IgD-negative memory B cell (primary cell): ENCODE measurements around the gene FAM200B. TPM values are rescaled to one million over a fixed set of nuclear protein-coding genes. Genes with fewer than 3 reads are reported as not detected.

Experiments used
- H3K27ac Mint-ChIP-seq, 3 donors: one replicate each; pipeline ENCODE4 v1.8.0; 2020 to 2022; ENCODE audit warnings: mild to moderate bottlenecking in 3 of 3, mixed read lengths in 3 of 3, moderate library complexity in 1 of 3
- H3K27me3 Mint-ChIP-seq: one replicate; pipeline ENCODE4 v1.8.0; 2021; ENCODE audit warnings: mixed read lengths
- H3K36me3 Mint-ChIP-seq: one replicate; pipeline ENCODE4 v1.8.0; 2020; ENCODE audit warnings: mild to moderate bottlenecking, mixed read lengths
- H3K4me1 Mint-ChIP-seq, 3 donors: one replicate each; pipeline ENCODE4 v1.8.0; 2020 to 2022; ENCODE audit warnings: mixed read lengths in 3 of 3, mild to moderate bottlenecking in 1 of 3
- H3K4me3 Mint-ChIP-seq, 4 donors: one replicate each; pipeline ENCODE4 v1.8.0; 2020 to 2022; ENCODE audit warnings: mild to moderate bottlenecking in 4 of 4, mixed read lengths in 4 of 4, moderate library complexity in 3 of 4
- H3K9me3 Mint-ChIP-seq, 3 donors: one replicate each; pipeline ENCODE4 v1.8.0; 2020 to 2021; ENCODE audit warnings: mixed read lengths in 3 of 3, mild to moderate bottlenecking in 1 of 3
- polyA plus RNA-seq: library from polyadenylated mRNA; unstranded; fragments of 300-500 nt; fragmentation: Illumina TruSeq; gene quantifications from one replicate; pipeline ENCODE4 v1.2.3, GENCODE V29; 2021

FAM200B gene
- polyA plus RNA-seq, 1 donor from 2014 or later, result 39.5 TPM

DNA sequence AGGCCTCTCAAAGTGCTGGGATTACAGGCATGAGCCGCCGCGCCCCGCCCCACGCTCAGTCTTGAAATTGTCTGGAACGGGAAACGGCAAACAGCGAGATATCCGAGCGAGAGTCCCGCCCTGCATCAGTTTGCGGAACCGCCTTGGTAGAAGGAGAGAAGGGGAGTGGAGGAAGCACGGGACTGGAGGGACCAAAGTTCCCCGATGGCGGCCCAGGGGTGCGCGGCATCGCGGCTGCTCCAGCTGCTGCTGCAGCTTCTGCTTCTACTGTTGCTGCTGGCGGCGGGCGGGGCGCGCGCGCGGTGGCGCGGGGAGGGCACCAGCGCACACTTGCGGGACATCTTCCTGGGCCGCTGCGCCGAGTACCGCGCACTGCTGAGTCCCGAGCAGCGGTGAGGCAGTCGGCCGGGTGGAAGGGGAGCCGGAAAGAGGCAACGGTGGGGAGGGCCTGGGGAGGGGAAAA is 21.3 kb downstream of the FAM200B start, which contains the start of gene BST1:
Gene BST1, plus strand, starts transcription at position 125 of the 463 bp plus-strand sequence. Its CDS starts 80 bp downstream, at position 205.
- peaks cover 1% of the 10 kb centered on the region for H3K36me3 Mint-ChIP-seq
- peak within 1 kb of the TSS in 1 of 3 donors; percentile 16 for H3K27ac Mint-ChIP-seq
- H3K4me3 Mint-ChIP-seq, result peak within 1 kb of the TSS; percentile 67 to 94 (median 88)
- H3K9me3 Mint-ChIP-seq, result peaks cover 0 to 7% (median 0%) of the 10 kb centered on the region in 3 donors
- H3K27me3 Mint-ChIP-seq, result peaks cover 20% of the 10 kb centered on the region
- peaks cover 3 to 7% (median 7%) of the 10 kb centered on the region in 3 donors for H3K4me1 Mint-ChIP-seq

DNA sequence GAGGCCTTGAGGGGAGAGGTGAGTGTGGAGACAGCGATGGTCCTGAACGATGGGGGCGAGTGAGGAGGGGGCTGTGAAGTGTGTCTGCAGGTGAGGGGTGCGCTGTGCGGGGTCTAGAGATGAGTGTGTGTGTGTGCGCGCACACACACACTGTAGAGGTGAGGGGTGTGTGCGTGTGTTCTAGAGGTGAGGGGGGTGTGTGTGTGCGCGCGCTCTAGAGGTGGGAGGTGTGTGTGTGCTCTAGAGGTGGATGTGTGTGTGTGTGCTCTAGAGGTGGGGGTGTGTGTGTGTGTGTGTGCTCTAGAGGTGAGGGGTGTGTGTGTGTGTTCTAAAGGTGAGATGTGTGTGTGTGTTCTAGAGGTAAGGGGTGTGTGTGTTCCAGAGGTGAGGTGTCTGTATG is 21.8 kb downstream of the FAM200B start:
- no peak overlapping the region for H3K27ac Mint-ChIP-seq
- H3K27me3 Mint-ChIP-seq, result peaks cover 22% of the 10 kb centered on the region
- H3K36me3 Mint-ChIP-seq, result peaks cover 1% of the 10 kb centered on the region
- peak overlapping the region; percentile 67 to 89 (median 82) for H3K4me3 Mint-ChIP-seq
- H3K9me3 Mint-ChIP-seq, result peaks cover 0 to 7% (median 0%) of the 10 kb centered on the region in 3 donors
- peaks cover 3 to 7% (median 7%) of the 10 kb centered on the region in 3 donors for H3K4me1 Mint-ChIP-seq

GRCh38 chr4:15704129-15704528 is 22.5 kb downstream of the FAM200B start:
- Mint-ChIP-seq H3K27me3 (peaks cover 19% of the 10 kb centered on the region), H3K4me3 (peak overlapping the region in 1 of 4 donors; percentile 11), H3K4me1 (peaks cover 3 to 7% (median 7%) of the 10 kb centered on the region in 3 donors), H3K9me3 (peaks cover 0 to 7% (median 0%) of the 10 kb centered on the region in 3 donors), H3K27ac (no peak overlapping the region), H3K36me3 (peaks cover 1% of the 10 kb centered on the region)

DNA sequence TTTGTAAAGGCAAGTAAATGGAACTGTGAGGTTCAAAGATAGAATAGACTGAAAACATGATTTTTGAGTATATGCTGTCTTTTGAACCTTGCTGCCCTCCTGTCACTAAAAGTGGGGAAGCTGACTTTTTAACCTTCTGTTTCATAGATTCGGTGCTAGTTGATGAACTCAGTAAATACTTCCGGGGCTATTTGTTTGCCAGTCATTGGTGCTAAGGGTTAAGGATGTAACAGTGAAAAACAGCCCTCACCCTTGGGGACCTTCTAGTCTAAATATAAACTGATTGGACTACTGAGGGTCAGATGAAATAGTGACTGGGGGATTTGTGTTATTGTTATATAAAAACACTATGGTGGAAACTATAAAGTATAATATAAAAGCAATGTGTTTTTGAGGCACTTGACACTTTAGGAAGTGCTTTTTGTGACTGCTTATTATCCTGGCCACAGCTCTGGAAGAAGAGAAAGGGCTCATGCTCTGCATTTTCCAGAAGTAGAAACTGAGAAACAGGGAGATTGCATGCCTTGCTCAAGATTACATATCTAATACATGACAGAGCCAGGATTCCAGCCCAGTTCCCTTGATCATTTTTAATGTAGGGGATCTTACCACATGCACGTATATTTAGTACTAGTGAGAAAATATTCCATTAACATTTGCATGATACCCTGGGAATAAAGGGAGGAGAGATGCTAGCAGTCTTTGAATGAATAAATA is 25.2 kb downstream of the FAM200B start:
- Mint-ChIP-seq H3K9me3 (no peaks in the 10 kb centered on the region), H3K4me1 (peaks cover 0 to 7% (median 7%) of the 10 kb centered on the region in 3 donors), H3K4me3 (no peak overlapping the region), H3K27me3 (peaks cover 6% of the 10 kb centered on the region), H3K36me3 (no peaks in the 10 kb centered on the region), H3K27ac (no peak overlapping the region)

DNA sequence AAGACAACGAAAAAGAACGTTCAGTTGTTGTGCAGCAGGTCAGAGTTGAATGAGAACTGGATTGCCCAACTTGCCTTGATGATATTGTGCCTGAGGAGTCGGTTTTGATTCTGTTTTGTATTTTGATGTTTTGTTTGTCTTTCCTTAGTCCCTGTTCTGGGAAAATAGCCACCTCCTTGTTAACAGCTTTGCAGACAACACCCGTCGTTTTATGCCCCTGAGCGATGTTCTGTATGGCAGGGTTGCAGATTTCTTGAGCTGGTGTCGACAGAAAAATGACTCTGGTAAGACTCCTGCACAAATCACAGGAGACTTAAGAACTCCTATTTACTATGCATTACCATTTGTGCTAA is 25.7 kb downstream of the FAM200B start:
- H3K9me3 Mint-ChIP-seq, result no peaks in the 10 kb centered on the region
- H3K4me3 Mint-ChIP-seq, result no peak overlapping the region
- peaks cover 4% of the 10 kb centered on the region for H3K27me3 Mint-ChIP-seq
- no peak overlapping the region for H3K27ac Mint-ChIP-seq
- H3K36me3 Mint-ChIP-seq, result no peaks in the 10 kb centered on the region
- peaks cover 0 to 7% (median 4%) of the 10 kb centered on the region in 3 donors for H3K4me1 Mint-ChIP-seq

DNA sequence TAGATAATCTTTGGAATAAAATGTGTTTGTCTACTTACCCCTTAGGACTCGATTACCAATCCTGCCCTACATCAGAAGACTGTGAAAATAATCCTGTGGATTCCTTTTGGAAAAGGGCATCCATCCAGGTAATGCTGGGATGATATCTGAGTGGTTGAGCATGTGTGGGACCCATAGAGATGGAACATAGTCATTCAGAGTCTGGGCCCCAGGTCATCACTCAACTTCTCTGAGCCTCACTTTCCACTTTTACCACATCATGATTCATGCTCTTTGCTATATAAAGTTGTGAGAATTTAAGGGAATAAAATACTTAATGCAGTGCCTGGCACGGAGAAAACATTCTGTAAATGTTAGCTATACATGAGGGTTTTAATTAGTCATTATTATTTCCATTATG is 30.1 kb downstream of the FAM200B start:
- Mint-ChIP-seq H3K9me3 (no peaks in the 10 kb centered on the region), H3K4me3 (no peak overlapping the region), H3K27me3 (peaks cover 5% of the 10 kb centered on the region), H3K4me1 (no peaks in the 10 kb centered on the region), H3K27ac (no peak overlapping the region), H3K36me3 (no peaks in the 10 kb centered on the region)

DNA sequence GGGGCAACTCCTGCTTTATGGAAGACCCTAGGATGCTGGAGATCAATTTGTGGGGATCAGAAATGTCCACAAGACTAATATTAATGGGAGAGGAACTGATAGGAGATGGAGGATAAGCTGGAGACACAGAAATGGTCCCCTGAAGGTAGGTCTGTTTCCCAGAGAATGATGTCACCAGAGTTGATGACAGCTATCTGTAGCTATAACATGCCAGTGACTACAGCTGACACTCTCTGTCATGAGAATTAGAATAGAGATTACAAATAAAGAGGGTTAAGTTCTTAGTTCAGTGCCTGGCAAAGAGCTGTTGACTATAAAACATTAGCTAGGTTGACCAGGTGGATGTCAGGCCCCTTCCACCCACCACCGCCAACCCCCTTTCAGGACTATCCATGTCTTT is 30.6 kb downstream of the FAM200B start:
- Mint-ChIP-seq H3K27me3 (peaks cover 5% of the 10 kb centered on the region), H3K36me3 (no peaks in the 10 kb centered on the region), H3K9me3 (no peaks in the 10 kb centered on the region), H3K27ac (no peak overlapping the region), H3K4me1 (no peaks in the 10 kb centered on the region), H3K4me3 (no peak overlapping the region)

DNA sequence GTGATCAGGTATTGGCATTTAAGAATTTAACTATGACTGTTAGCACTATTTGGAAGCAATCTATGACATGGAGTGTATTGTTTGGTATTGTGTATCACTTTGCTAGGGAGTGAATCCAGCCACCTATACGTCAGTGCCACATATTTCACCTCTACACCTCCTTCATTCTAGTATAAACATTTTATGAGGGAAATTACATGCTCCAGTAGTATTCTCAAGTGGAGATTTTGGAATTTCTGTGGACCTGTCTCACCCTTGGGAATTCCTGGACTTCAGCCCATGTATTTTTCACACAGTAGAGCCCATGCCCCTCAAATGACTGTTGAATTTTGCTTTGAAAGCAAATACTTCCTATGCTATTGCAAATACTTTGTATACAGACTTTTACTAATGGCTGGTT is 32.5 kb downstream of the FAM200B start:
- Mint-ChIP-seq H3K27me3 (peaks cover 5% of the 10 kb centered on the region), H3K36me3 (no peaks in the 10 kb centered on the region), H3K4me1 (no peaks in the 10 kb centered on the region), H3K27ac (no peak overlapping the region), H3K9me3 (no peaks in the 10 kb centered on the region), H3K4me3 (no peak overlapping the region)

DNA sequence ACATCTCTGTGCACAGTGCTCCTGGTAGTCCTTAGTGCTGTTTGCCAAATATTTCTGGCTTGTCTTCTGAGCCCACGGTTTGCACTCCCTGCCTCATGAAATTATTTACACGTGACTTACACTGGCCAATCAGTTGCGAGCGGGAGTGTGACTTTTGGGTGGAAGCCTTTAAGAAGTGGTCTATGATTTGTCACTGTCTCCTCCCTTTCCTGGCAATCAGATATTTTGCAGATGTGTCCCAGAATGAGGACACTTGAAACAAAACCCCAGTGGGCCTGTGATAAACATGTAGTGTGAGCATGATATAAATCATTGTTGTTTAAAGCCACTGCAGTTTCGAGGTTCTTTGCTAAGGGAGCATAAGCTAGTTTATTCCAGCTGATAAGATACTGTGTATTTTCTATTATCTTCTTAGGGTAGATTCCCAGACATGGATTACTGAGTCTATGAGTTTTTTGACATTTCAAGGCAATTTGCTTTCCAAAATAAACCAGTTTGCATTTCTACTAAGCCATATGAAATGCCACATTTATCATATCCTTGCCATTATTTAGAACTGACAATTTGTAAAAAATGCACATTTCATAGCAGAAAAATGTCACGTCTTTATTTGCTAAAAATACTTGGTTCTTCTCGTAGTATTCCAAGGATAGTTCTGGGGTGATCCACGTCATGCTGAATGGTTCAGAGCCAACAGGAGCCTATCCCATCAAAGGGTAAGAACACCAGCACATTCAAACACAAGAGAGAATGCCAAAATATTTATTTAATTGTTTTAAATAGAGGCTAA is 33.2 kb downstream of the FAM200B start:
- Mint-ChIP-seq H3K4me1 (no peaks in the 10 kb centered on the region), H3K36me3 (no peaks in the 10 kb centered on the region), H3K27me3 (peaks cover 5% of the 10 kb centered on the region), H3K27ac (no peak overlapping the region), H3K4me3 (no peak overlapping the region), H3K9me3 (no peaks in the 10 kb centered on the region)

- H3K4me1 Mint-ChIP-seq, result no peaks in the 10 kb centered on the region
- H3K27ac Mint-ChIP-seq, result no peak overlapping the region
- no peak overlapping the region for H3K4me3 Mint-ChIP-seq
- peaks cover 5% of the 10 kb centered on the region for H3K27me3 Mint-ChIP-seq
- H3K9me3 Mint-ChIP-seq, result no peaks in the 10 kb centered on the region
- no peaks in the 10 kb centered on the region for H3K36me3 Mint-ChIP-seq
Measured at GRCh38 chr4:15716115-15716514, 34.5 kb downstream of the FAM200B start.

GRCh38 chr4:15717086-15717485 is 35.5 kb downstream of the FAM200B start:
- Mint-ChIP-seq H3K9me3 (no peaks in the 10 kb centered on the region), H3K36me3 (no peaks in the 10 kb centered on the region)

DNA sequence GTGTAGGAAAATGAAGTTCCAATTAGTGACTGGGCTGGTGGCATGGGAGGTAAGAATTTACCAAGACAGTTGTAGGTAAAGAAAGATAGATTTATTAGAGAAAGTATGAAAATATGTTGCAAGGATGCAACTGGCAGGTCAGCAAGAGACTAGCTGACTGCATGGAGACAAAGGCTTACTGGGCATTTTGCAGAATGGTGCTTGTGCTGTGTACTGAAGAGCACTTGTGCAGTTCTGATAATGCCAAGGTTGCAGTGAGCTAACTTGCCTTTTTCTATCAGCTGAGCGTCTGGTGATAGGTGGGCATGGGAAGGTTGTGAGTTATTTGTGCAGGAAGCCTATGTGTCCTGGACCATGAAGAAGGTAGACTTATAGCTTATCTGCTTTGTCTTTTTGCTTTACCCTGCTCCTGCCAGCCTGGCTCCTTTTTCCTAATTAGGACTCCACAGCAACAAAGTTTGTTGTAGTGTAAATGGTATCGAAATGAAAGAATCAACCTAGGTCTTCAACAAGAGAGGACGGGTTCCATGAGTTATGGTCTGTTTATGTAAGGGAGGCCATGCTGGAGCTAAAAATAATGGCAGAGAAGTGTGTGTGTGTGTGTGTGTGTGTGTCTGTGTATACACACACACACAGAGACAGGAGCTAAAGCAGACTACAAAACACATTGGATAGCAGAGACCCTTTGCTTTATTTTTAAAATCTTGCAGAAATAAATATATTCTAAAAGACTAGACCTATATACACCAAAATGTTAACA is 36.2 kb downstream of the FAM200B start:
- no peaks in the 10 kb centered on the region for H3K36me3 Mint-ChIP-seq
- H3K27me3 Mint-ChIP-seq, result peaks cover 3% of the 10 kb centered on the region
- H3K9me3 Mint-ChIP-seq, result no peaks in the 10 kb centered on the region
- H3K27ac Mint-ChIP-seq, result no peak overlapping the region
- H3K4me3 Mint-ChIP-seq, result no peak overlapping the region
- H3K4me1 Mint-ChIP-seq, result no peaks in the 10 kb centered on the region

More at GRCh38 chr4:15717086-15717485, 35.5 kb downstream of the FAM200B start:
- Mint-ChIP-seq H3K27me3 (peaks cover 5% of the 10 kb centered on the region), H3K4me3 (no peak overlapping the region), H3K4me1 (no peaks in the 10 kb centered on the region), H3K27ac (no peak overlapping the region)

- Mint-ChIP-seq H3K4me3 (no peak overlapping the region), H3K36me3 (no peaks in the 10 kb centered on the region), H3K27ac (no peak overlapping the region), H3K4me1 (no peaks in the 10 kb centered on the region), H3K9me3 (no peaks in the 10 kb centered on the region), H3K27me3 (peaks cover 2% of the 10 kb centered on the region)
Measured at GRCh38 chr4:15718465-15718864, 36.8 kb downstream of the FAM200B start.

DNA sequence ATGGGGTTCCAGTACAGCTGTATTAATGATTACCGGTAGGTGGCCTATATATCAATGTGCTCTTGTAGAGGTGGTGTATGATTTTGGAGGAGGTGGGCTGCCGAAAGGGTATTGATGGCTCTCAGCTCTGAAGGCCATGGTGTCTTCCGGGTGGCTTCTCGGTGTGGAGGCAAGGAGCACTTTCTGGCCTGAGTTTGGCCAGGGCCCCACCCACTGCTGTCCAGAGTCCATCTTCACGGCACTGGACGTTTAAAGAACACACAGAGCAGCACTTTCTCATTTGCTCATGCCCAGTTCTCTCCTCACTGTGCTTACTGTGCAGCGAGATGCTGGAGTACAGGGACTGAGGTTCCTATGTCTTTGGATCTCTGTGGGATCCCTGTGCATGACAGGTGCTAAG is 37.3 kb downstream of the FAM200B start:
- Mint-ChIP-seq H3K36me3 (no peaks in the 10 kb centered on the region), H3K27ac (no peak overlapping the region), H3K4me3 (no peak overlapping the region), H3K4me1 (no peaks in the 10 kb centered on the region), H3K9me3 (no peaks in the 10 kb centered on the region), H3K27me3 (peaks cover 2% of the 10 kb centered on the region)

DNA sequence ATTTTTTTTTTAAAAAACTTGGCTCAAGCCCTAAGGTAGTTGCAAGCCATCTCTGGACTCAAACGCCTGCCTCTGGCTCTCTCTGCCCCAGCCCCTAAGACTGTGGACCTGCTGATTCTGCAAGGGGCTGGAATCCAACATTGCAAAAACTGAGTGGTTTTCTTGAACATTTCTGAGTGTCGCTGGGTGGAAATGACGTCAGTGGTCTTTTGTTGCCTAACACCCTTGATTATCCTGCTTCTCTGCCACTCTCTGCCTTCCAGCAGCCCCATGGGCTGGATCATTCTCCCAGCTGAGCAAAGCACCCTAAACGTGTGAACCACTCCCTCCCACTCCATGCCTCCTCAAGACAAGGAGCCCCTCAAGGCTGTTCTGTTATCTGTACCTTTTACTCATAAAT is 37.9 kb downstream of the FAM200B start:
- H3K4me3 Mint-ChIP-seq, result no peak overlapping the region

More for the DNA sequence above, 37.9 kb downstream of the FAM200B start:
- H3K36me3 Mint-ChIP-seq, result no peaks in the 10 kb centered on the region
- H3K27me3 Mint-ChIP-seq, result peaks cover 2% of the 10 kb centered on the region
- no peaks in the 10 kb centered on the region for H3K9me3 Mint-ChIP-seq
- H3K4me1 Mint-ChIP-seq, result no peaks in the 10 kb centered on the region
- no peak overlapping the region for H3K27ac Mint-ChIP-seq
